Rectal smooth muscle tissue (tissue), 1 donor: ENCODE data around the gene SPANXN4.

ENCODE experiments used
- H3K27ac ChIP-seq: one replicate; pipeline ENCODE4 v1.7.0; 2013; ENCODE audit warnings: low read depth, low read length, inconsistent platforms
- H3K27me3 ChIP-seq: one replicate; pipeline ENCODE4 v1.7.0; 2013; ENCODE audit warnings: low read length; ENCODE audit not compliant: control insufficient read depth, insufficient read depth
- H3K36me3 ChIP-seq: one replicate; pipeline ENCODE4 v1.7.0; 2013; ENCODE audit warnings: low read length; ENCODE audit not compliant: control insufficient read depth, insufficient read depth
- H3K4me1 ChIP-seq: one replicate; pipeline ENCODE4 v1.7.0; 2013; ENCODE audit warnings: low read length; ENCODE audit not compliant: control insufficient read depth, insufficient read depth
- H3K4me3 ChIP-seq: one replicate; pipeline ENCODE4 v1.7.0; 2013; ENCODE audit warnings: low read length
- H3K9ac ChIP-seq: one replicate; pipeline ENCODE4 v1.7.0; 2013; ENCODE audit warnings: low read length

Gene SPANXN4

DNA sequence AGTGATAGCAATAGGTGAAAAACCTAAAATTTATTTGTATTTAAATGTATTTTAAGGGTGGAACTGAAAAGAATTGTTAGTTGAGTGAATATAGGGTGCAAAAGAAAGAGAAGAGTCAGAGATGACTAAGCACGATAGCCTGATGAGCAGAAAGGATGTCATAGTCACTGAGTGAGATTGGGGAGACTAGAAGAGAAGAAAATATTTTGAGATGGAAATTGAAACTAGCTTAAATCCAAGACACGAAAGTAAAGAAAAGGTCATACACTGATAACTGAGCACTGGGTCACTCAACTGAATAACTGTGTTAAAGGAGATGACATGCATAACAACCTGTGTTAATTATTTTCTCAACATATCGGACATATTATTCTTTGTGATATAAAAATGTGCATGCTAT is 55.5 kb downstream of the SPANXN4 start:
- no peaks in the 10 kb centered on the region for H3K4me1 ChIP-seq
- H3K36me3 ChIP-seq, result no peaks in the 10 kb centered on the region
- no peak overlapping the region for H3K27ac ChIP-seq
- no peak overlapping the region for H3K4me3 ChIP-seq
- H3K27me3 ChIP-seq, result no peaks in the 10 kb centered on the region
- H3K9ac ChIP-seq, result no peak overlapping the region

DNA sequence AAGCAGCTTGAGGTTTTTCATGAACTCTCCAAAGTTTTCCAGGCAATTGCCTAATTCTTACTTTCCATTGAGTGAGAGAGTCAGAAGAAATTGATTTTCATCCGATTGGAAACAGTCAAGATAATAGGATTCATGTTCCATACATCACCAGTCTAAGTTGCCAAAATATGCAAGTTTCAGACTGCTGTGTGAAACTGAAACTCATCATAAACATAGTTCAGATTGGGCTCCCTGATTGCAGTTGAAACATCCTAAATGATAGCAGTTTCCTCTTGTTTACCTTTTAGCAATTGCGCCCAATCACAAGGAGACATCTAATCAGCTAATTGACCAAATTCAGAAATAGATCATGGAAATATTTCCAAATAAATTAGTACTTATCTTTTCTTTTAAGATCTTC is 56.8 kb downstream of the SPANXN4 start:
- Histone ChIP-seq H3K4me3 (no peak overlapping the region), H3K4me1 (no peaks in the 10 kb centered on the region), H3K27me3 (no peaks in the 10 kb centered on the region), H3K27ac (no peak overlapping the region), H3K36me3 (no peaks in the 10 kb centered on the region), H3K9ac (no peak overlapping the region)
